Measurements from ENCODE around the gene SLC25A22.

SLC25A22 gene

GRCh38 chr11:791658-792534 is 6.2 kb downstream of the SLC25A22 start:
- no peak for DNase-seq (ENCODE audit: low spot score)
- FAIRE-seq: no peak

DNA sequence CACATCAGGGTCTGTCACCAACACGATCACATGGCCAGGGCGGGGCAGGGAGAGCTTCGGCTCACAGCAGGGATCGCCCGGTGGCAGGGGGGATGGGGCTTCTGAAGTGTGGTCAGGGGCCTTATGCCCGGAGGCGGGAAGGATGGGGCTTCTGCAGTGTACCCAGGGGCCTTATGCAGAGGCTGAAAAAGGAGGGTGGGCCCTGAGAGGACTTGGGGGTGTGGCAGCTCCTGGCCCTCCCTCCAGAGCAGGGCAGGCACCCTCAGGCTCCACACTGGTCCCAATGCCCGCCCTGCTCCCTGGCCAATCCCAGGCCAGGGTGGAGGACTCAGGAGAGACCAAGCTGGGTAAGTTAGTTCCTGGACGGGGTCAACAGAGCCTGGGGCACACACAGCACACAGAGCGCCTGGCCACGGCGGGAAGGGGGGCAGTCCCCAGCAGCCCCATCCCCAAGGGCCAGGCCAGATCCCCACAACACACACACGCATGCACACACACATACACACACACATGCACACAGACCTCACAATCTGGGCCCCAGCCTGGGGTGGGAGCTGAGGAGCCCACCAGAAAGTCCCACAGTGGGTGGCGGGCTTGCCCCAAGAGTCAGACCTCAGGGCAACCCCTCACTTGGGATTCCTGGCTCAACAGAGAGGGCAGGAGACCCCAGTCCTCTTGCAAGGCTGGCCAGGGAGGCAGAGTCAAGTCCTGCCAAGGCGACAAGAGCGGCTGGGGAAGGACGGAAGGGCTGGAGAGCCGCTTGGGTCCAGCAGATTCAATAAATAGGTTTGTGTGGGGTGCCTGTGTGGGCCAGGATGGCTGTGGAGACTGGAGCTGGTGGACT is 7.1 kb downstream of the SLC25A22 start:
- FAIRE-seq: no peak
- DNase-seq (ENCODE audit: low spot score): no peak

GRCh38 chr11:789943-790342 is 8.1 kb downstream of the SLC25A22 start, which contains the start of gene CEND1:
Gene CEND1 (minus strand): TSS chr11:790090. CDS start chr11:788576, 1,514 bp downstream.
- DNase-seq (ENCODE audit: low spot score) (no peak), FAIRE-seq (no peak)

DNA sequence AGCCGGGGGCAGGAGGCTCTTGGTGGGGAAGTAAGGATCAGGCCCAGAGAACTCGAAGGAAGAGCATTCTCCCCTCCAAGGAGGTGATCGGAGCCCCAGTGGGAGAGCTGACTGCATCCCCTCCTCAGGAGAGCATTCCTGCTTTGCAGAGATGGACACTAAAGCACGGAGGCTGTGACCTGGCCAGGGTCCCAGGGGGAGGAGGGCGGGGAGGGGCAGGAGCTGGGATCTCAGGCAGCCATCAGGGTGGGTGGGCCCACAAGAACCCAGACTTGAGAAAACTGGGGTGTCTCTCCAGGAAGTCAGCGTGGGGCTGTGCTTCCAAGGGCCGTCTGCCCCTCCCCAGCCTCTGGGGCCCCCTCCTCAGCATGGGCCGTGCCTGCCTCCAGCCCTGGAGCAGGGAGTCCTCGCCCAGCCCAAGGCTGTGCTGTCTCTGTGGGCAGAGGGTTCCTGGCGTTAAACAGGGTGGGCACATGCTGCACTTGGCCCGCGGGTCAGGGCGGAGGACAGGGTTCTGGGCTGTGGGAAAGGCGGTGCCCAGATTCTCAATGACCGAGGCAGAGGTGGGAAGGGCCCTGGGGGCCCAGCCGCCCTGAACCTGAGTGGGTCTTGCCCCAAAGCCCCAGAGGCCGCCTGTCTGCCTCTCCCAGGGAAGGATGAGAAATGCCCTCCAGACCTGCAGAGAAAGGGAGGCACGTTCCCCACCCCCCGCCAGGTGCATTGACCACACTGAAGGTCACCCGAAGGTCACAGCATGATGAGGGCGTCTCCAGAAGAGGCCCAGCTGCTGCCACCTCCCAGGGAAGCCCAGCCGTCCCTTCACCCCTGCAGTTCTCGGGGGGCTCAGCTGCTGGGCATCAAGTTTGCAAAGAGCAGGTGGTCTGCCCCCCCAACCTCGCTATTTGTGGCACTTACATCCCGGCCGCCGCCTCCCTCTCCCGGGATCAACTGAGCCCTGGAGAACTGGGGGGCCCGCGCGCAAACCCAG is 8.8 kb downstream of the SLC25A22 start:
- no peak for DNase-seq (ENCODE audit: low spot score)
- FAIRE-seq: no peak

DNA sequence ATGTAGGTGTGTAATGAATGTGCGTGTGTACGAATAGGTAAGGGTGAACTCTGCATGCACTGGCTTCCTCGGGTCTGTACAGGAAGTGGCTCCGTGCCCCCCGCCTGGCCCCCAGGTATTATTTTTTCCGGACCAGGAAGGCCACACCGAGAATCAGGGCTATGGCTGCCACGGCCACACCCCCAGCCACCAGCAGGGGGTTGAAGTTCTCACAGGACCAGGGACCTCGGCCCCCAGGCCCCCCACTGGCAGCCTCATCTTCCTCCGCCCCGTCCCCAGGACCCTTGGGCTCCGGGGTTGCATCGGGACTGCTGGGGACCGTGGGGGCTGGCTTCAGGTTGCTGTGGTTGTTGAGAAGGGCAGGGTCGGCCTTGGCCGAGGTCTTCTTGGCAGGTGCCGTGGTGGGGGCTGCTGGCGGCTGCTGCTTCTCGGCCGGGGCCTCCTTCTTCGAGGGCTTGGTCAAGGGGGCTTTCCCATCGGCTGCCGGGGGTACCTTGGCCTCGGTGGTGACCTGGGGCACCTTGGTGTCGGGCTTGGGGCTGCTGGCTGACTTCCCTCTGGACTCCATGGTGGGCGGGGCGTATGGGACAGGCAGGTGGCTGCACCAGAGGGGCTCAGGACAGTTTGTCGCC is 10.0 kb downstream of the SLC25A22 start:
- DNase-seq (ENCODE audit: low spot score) (no peak), FAIRE-seq (no peak)

DNA sequence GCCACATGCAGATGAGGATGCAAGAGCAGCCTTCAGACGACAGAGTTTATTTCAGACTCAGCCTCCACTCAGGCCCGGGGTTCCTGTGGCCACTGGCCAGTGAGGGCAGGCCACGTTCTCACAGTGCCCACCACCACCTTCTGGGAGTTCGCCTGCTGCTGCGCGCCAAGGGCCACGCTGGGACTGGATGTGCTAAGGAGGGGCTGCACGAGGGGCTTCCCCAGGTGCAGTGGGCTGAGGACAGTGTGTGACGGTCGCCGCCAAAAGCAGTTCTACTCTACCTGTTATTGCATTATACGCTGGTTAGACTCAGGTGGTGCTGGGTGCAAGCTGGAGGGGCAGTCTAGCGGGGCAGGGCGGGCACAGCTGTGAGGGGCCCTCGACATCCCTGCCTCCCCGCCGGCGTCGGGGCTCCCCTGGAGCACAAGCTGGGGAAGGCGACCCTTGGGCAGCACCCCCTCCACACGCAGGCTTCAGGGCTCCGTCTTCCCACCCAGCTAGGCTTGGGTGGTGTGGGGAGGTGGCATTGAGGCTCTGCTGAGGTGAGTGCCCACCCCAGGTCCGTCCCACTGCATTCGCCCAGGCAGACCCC is 10.9 kb downstream of the SLC25A22 start:
- DNase-seq (ENCODE audit: low spot score) (no peak), FAIRE-seq (no peak)

DNA sequence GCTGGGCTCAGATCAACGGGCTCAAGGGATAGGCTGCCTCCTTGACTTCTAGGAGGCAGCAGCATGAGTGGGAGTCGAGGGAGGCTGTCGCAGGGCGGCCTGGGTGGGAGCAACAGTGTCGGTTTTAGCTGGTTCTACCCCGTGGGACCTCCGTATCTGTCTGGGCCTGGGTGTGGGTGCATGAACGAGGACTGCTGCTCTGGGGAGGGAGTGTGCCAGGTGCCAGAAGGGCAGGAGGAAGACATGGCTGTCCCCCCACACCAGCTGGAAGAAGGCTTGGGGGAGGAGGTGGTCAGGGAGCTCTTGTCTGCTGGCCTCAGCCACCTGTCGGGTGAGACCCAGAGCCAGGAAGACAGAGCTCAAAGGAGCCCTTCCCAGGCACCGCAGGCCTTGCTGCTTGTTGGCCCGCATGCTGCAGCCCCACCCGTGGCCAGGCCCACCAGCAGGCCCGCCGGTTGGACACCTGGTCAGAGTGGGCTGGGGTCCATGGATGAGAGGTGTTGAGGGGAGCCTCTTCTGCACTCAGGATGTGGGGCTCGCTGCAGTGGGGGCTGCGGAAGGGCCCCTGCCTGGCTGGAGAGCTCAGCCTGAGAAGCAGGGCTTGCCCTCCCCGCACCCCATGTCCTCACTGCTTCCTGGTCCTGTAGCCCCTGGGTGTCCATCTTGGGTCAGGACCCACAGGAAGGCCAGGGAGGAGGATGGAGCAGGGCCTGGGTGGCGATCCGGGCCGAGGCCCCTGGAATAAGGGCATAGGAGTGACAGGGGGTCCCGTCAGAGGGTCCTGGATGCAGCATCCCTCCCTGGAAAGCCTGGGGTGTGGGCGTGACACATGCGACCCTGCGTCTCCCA is 11.6 kb downstream of the SLC25A22 start:
- no peak for FAIRE-seq

DNA sequence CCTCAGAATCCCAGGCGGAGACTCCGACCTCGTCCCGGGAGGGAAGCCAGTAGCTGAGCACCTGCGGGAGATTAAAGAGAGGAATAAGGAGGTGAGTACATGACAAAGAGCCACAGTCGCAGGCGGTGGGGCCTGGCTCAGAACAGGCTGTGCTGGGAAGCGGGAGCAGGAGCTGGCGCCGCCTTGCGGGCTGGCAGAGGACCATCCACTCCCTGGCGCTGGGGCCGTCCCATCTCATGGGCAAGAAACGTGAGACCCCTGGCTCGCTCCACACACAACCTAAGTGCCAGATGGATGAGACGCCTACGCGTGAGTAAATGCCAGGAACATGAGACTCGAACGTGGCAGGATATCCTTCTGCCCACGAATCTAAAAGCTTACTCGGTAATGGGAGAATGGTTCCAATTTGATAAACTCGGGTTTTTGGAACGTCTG is 14.5 kb downstream of the SLC25A22 start:
- no peak for DNase-seq (ENCODE audit: low spot score)
- FAIRE-seq: no peak

More for the DNA sequence above, 11.6 kb downstream of the SLC25A22 start:
- no peak for DNase-seq (ENCODE audit: low spot score)

GRCh38 chr11:782264-783174 is 15.6 kb downstream of the SLC25A22 start:
- DNase-seq (ENCODE audit: low spot score): no peak
- FAIRE-seq: no peak

DNA sequence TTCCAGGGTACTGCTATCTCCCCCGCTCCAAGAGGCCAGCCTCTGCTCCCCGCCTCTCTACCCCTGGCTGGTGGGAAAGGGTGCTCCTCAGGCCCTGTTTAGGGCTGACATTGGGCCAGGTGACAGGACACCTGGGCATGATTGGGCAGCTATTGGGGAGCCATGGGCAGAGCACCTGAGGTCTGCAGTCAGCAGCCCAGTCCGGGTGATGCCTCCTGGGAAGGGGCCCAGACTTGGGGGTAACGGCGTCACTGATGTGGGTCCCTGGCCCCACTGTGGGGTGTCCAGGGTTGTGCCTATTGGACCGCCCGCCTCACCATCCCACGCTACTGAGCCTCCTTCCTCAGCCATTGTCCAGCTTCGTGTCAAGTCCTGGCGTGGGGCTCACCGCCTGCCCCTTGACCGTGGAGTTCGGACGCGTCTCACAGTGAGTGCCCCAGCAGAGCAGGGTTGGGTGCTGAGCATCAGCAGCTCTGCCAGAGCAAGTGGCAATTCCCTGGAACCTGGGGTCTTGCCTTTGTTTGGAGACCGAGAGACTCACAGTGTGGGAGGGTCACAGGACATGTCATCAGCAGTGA is 18.0 kb downstream of the SLC25A22 start:
- FAIRE-seq: no peak
- no peak for DNase-seq (ENCODE audit: low spot score)

DNA sequence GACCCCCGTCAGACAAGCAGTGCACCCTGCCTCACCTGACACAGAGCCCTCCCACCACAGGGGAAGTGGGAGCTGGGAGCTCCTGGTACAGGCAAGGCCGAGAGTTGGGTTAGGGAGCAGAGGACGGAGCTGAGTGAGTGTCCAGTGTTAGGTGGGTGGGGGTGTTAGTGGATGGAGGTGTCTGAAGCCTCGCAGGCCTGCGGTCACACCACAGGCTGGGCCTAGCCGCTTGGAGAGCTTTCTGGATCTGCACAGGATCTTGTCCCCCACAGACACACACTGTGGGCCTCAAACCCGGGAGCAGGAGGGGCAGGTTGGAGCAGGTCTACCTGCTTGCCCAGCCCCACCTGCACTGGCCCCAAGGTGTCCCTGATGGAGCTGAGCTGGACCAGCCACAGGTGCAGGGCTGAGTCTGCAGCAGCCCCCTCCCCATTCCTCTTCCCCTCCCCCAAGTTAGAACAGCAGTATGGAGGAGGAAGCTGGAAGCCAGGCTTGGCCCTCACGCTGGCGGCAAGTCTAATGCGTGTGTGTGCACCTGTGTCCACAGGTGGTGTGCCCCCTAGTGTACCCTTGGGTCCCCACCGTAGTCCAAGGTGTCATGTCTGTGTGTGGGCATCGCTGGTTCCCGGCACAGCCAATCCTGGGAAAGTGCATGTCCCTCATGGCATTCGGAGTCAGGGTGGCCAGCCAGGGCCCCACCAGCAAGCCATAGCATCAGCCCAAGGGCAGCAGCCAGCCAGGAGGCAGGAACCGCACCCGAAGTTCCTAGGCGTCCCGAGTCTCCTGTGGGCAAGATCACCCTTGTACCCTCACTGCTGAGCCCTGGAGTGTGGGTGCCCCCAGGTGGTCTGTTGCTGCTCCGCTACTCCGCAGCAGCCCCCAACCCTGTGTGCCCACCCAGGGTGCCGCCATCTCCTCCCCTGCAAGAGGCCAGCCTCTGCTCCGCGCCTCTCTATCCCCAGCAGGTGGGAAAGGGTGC is 18.8 kb downstream of the SLC25A22 start:
- FAIRE-seq: no peak
- DNase-seq (ENCODE audit: low spot score): no peak

DNA sequence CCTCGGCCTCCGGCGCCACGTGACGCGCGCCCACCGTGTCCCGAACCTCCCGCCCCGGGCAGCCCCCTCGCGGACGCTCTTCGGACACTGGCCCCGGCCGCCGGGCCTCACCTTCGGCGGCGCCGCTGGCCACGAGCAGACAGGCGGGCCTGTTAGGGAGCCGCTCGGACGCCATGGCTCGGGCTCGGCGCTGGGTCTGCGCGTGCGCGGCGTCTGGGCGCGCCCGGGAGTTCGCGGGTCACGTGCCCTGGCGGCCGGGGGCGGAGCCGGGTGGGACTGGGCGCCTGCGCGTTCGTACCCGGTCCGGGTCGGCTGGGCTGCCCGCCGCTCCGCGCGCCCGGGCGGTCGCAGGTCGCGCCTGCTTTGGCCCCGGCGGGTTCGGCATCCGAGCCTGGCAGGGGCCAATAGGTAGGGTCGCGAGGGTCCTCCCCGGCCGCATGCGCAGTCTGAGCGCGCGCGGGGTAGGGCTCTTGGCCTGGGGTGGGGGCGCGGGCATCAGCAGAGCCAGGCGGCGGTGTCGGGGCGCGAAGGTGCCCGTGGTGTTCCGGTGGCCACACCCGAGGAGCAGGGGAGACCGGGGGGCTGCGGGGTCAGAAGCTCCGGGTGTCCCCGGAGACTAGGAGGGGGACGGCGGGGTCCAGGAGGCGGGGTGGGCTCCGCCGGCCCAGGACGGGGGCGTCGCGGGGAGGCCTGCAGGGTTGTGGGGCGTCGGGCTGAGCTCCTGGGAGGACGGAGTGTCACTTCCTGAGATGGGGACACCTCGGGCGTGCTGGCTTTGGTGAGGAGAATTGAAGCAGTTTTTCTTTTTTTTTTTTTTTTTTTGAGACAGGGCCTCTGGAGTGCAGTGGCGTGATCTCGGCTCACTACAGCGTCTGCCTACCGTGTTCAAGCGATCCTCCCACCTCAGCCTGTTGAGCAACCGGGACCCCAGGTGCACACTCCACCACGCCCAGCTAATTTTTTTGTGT is 20.5 kb downstream of the SLC25A22 start, which contains the start of gene GATD1:
TSS of gene GATD1 (minus strand) at position 200 of the 968 bp plus-strand sequence. CDS start at position 175, 25 bp downstream.
- no peak for FAIRE-seq
- peak; percentile 64 for DNase-seq (ENCODE audit: low spot score)

DNA sequence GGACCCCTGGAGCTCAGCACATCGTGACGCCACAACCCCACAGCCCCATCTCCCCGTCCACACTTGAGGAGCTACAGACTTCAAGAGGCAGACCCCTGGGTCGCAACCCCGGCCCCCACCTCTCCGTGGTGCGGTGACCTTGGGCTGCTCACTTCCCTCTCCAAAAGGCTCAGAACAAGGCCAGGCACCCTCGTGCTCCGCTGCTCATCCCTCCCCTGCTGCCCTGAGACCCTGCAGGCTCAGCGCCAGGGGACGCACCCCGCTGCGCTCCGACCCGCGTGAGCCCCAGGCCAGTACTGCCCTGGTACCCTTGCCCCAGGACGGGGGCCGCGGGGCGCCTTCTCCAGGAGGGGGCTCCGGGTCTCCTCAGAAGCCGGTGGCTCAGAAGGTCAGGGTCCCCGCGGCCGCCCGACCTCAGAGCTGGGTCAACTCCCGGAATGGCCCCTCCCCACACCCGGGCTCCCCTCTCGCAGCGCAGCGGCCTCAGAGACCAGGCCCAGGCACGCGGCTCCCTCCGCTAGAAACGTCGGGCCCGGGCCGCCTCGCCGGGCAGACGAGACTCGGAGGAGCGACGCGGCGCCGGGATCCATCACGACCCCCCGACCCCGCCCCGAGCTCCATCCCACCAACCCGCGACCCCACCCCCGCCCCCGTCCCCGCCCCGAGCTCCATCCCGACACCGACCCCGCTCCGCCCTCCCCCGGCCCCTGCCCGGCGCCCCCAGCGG is 21.4 kb downstream of the SLC25A22 start:
- no peak for DNase-seq (ENCODE audit: low spot score)
- FAIRE-seq: no peak

GRCh38 chr11:776263-776560 is 21.9 kb downstream of the SLC25A22 start:
- DNase-seq (ENCODE audit: low spot score) (no peak), FAIRE-seq (no peak)

All from RCC 7860 (cell line).